HepG2 (cell line): ENCODE data around the gene TNS4. TPM values are rescaled to one million over a fixed set of nuclear protein-coding genes. Genes with fewer than 3 reads are reported as not detected.
A peak's percentile ranks its signal among the peaks of the same experiment; 100 is the strongest.

ENCODE experiments used
- ATAC-seq: fragments of 200-7000 bp; cut with Tn5 transposase; 3 replicates; pipeline ENCODE4 v1.9.1; 2020; ENCODE audit warnings: mild to moderate bottlenecking, moderate library complexity
- BruUV-seq: library from RNA; stranded (reverse); fragments of 400-500 nt; replicated peaks from 2 replicates; lab custom pipeline; 2021; lab: Mats Ljungman, UMichigan
- CTCF ChIA-PET: fragments of 300-600 bp; formaldehyde crosslinking; extraction: SDS; loops from one replicate; lab custom pipeline; 2021; ENCODE audit warnings: low total read pairs, inconsistent platforms, low intra/inter-chr PET ratio; lab: Yijun Ruan, JAX
- POLR2A ChIA-PET: fragments of 350-600 bp; sonication (Branson Sonifier 250); formaldehyde crosslinking; loops from one replicate; lab custom pipeline; 2020; ENCODE audit warnings: antibody characterized with exemption, inconsistent platforms; lab: Yijun Ruan, JAX
- DNase-seq: peaks from one replicate; pipeline ENCODE4 v3.0.0-alpha.2; 2015; ENCODE audit warnings: low spot score
- FAIRE-seq: peaks from 3 replicates; lab custom pipeline; 2011; peaks lifted over from hg19 to GRCh38; lab: Jason Lieb, UNC
- H2AFZ ChIP-seq: one replicate; pipeline ENCODE4 v1.6.1; 2011; ENCODE audit warnings: low read length, inconsistent platforms
- H3K27ac ChIP-seq: fragments of 300-600 bp; 3 replicates; pipeline ENCODE4 v1.8.0; 2011; ENCODE audit warnings: mixed run types, mild to moderate bottlenecking, mixed read lengths, low read length, inconsistent platforms; ENCODE audit not compliant: insufficient read depth; ENCODE audit errors: extremely low read length
- H3K27me3 ChIP-seq, 2 experiments: fragments of 200-600 bp in 1 of 2; 2 replicates in 1 of 2; 3 replicates in 1 of 2; pipeline versions ENCODE4 v1.6.0 to v1.8.0; 2011; ENCODE audit warnings: low read length in 2 of 2, mild to moderate bottlenecking in 2 of 2, moderate library complexity in 2 of 2, inconsistent platforms in 1 of 2; ENCODE audit not compliant: insufficient read depth in 2 of 2, control insufficient read depth in 1 of 2
- H3K36me3 ChIP-seq, 2 experiments: fragments of 200-600 bp in 1 of 2; replicated peaks in 1 of 2; 2 replicates in 1 of 2; 3 replicates in 1 of 2; pipeline versions ENCODE4 v1.5.1 to v1.8.0; 2011; ENCODE audit warnings: low read length in 2 of 2, inconsistent platforms in 1 of 2; ENCODE audit not compliant: insufficient read depth in 2 of 2, control insufficient read depth in 1 of 2
- H3K4me1 ChIP-seq: 2 replicates; pipeline ENCODE4 v1.5.1; 2012; ENCODE audit warnings: low read length, inconsistent platforms; ENCODE audit not compliant: insufficient read depth
- H3K4me2 ChIP-seq: 2 replicates; pipeline ENCODE4 v1.6.0; 2011; ENCODE audit warnings: low read depth, low read length, inconsistent platforms
- H3K4me3 ChIP-seq, 3 experiments: fragments of 200-600 bp in 1 of 3; sonication (generic), shearing (Covaris generic) in 1 of 3; replicated peaks in 1 of 3; 2 replicates each; pipeline ENCODE4 v1.5.1; 2011 to 2016; ENCODE audit warnings: low read length in 3 of 3, inconsistent platforms in 2 of 3, low read depth in 2 of 3, mild to moderate bottlenecking in 2 of 3, control low read depth in 1 of 3, mixed read lengths in 1 of 3; ENCODE audit not compliant: insufficient read depth in 1 of 3
- H3K79me2 ChIP-seq: one replicate; pipeline ENCODE4 v1.6.1; 2011; ENCODE audit warnings: low read length, inconsistent platforms; ENCODE audit not compliant: insufficient read depth
- H3K9ac ChIP-seq: 2 replicates; pipeline ENCODE4 v1.6.0; 2011; ENCODE audit warnings: mild to moderate bottlenecking, low read depth, low read length, inconsistent platforms; ENCODE audit not compliant: insufficient read depth
- H3K9me3 ChIP-seq: 2 replicates; pipeline ENCODE4 v1.5.1; 2012; ENCODE audit warnings: mild to moderate bottlenecking, low read length
- H4K20me1 ChIP-seq: 2 replicates; pipeline ENCODE4 v1.6.0; 2011; ENCODE audit warnings: inconsistent platforms, mild to moderate bottlenecking, low read length, moderate library complexity; ENCODE audit not compliant: insufficient read depth
- ATF7 ChIP-seq, 2 experiments: fragments of 450-650 bp in 1 of 2; sonication (generic) in 1 of 2; formaldehyde crosslinking in 1 of 2; IDR thresholded peaks; 2 replicates each; pipeline versions ENCODE4 v1.4.0 to v1.6.1; 2016 to 2020; ENCODE audit warnings: antibody characterized with exemption in 1 of 2, mild to moderate bottlenecking in 1 of 2, missing genetic modification reagents in 1 of 2
- CEBPB ChIP-seq: IDR thresholded peaks from 2 replicates; pipeline ENCODE4 v1.6.1; 2011; ENCODE audit warnings: low read depth, low read length, improper control_type of control experiment, borderline replicate concordance
- MATR3 ChIP-seq: sonication (generic); formaldehyde crosslinking; IDR thresholded peaks from 2 replicates; pipeline ENCODE4 v1.4.0; 2020; ENCODE audit warnings: missing genetic modification reagents
- NCOA1 ChIP-seq: sonication (generic); formaldehyde crosslinking; IDR thresholded peaks from 2 replicates; pipeline ENCODE4 v1.9.0; 2021; ENCODE audit warnings: missing genetic modification reagents
- PLRG1 ChIP-seq: fragments of 450-650 bp; conservative IDR thresholded peaks from 2 replicates; pipeline ENCODE4 v1.6.1; 2016
- SMAD3 ChIP-seq: sonication (generic); formaldehyde crosslinking; IDR thresholded peaks from 2 replicates; pipeline ENCODE4 v1.4.0; 2020; ENCODE audit warnings: missing genetic modification reagents
- SMARCE1 ChIP-seq: fragments of 450-650 bp; IDR thresholded peaks from 2 replicates; pipeline ENCODE4 v1.6.1; 2017; ENCODE audit warnings: borderline replicate concordance
- ZEB1 ChIP-seq: IDR thresholded peaks from 2 replicates; pipeline ENCODE4 v1.6.1; 2012; ENCODE audit warnings: mild to moderate bottlenecking, low read depth, inconsistent platforms; ENCODE audit not compliant: insufficient replicate concordance
- ZFP1 ChIP-seq: IDR thresholded peaks from 2 replicates; pipeline ENCODE4 v1.6.1; 2016
- ZNF10 ChIP-seq: sonication (generic); formaldehyde crosslinking; IDR thresholded peaks from 2 replicates; pipeline ENCODE4 v1.4.0; 2020; ENCODE audit warnings: mild to moderate bottlenecking, low read depth, missing genetic modification reagents, borderline replicate concordance
- ZNF263 ChIP-seq: sonication (generic); formaldehyde crosslinking; IDR thresholded peaks from 2 replicates; pipeline ENCODE4 v1.4.0; 2020; ENCODE audit warnings: missing genetic modification reagents
- ZNF274 ChIP-seq: sonication (generic); formaldehyde crosslinking; IDR thresholded peaks from 2 replicates; pipeline ENCODE4 v1.5.1; 2020; ENCODE audit warnings: mild to moderate bottlenecking, missing genetic modification reagents
- ZNF558 ChIP-seq: sonication (generic); formaldehyde crosslinking; IDR thresholded peaks from 2 replicates; pipeline ENCODE4 v1.9.0; 2022; ENCODE audit warnings: mild to moderate bottlenecking, missing genetic modification reagents, borderline replicate concordance
- WGBS: methylation state at CpG from one replicate; pipeline ENCODE4 v1.1.6; 2017; ENCODE audit warnings: low lambda C conversion rate; 5-methylcytosine and 5-hydroxymethylcytosine counted together
- in situ Hi-C: cut with HindIII; loops from 2 replicates; pipeline ENCODE4 v1.10.0; 2017; ENCODE audit warnings: low pct_unique_long_range_greater_than_20kb; ENCODE audit not compliant: extremely low pct_ligation_motif_present
- intact Hi-C: fragments of 100-400 bp; cut with micrococcal nuclease; formaldehyde crosslinking; loops from one replicate; pipeline ENCODE4 v1.10.0; 2022; ENCODE audit not compliant: unreplicated experiment
- polyA plus RNA-seq, 8 experiments: library from polyadenylated mRNA; depleted of rRNA in 3 of 8; stranded (reverse) in 7 of 8; unstranded in 1 of 8; fragments of >200 nt; fragmentation: Illumina TruSeq in 4 of 8; extraction: Trizol in 4 of 8; gene quantifications; 2 replicates each; pipeline versions ENCODE4 v1.2.1 to v1.2.3, GENCODE V29; 2011 to 2016; ENCODE audit warnings: low read depth in 4 of 8, missing spikeins in 1 of 8, mixed read lengths in 1 of 8; ENCODE audit not compliant: insufficient read depth in 1 of 8
- total RNA-seq, 5 experiments: library from RNA; depleted of rRNA; stranded (reverse); fragments of >200 nt; fragmentation: Illumina TruSeq; extraction: Trizol; gene quantifications; 2 replicates each; pipeline ENCODE4 v1.2.3, GENCODE V29; 2016; ENCODE audit warnings: low read depth in 1 of 5

Gene TNS4
- total and polyA plus RNA-seq, 2 of the 13 experiments (the other 11 are each of a cell fraction or from before 2014, with no cell fraction given): 0.58 to 2.1 TPM

DNA sequence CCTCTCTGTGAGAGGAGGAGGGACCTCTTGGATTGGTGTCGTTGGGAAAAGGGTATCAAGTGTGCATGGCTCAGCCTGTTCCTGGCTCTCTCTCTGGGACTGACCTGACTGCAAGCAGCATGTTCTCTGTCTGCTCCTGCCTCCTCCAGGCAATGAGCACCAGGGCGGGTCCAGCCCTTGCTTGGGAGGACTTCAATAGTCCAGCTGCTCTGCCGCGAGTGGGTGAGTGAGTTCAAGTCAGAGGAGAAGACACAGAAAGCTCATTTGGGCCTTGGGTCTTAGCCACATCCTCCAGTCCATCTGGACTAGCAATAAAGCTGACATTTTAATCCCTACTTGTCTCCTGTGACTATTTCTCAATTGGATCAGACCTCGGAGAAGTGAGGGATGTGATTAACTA is 25.2 kb upstream of the TNS4 start (continued):
- no peak for TF ChIP-seq ZNF10
- TF ChIP-seq ZNF263 (CRISPR knock-in tag): peak; percentile 36; the same call in 1 of the 2 replicates

GRCh38 chr17:40525294-40525693 is 23.9 kb upstream of the TNS4 start:
- H3K79me2 ChIP-seq: no peaks in the 10 kb centered on the region
- no peak for DNase-seq
- POLR2A ChIA-PET: interaction anchor here (0.6 to 1.4 kb wide), 3 partner anchors 14 to 830 kb away, joined by 4 to 10 read pairs (median 6); no protein-coding TSS in a partner anchor
- intact Hi-C loops: no loop called here
- TF ChIP-seq SMAD3 (CRISPR knock-in tag): no peak
- TF ChIP-seq CEBPB: peak; percentile 37; the same call in 1 of the 2 replicates
- no peak for TF ChIP-seq ZEB1
- TF ChIP-seq ATF7 (IDR thresholded peaks at IDR 0.05): peak; percentile 62
- TF ChIP-seq ATF7 (CRISPR knock-in tag; IDR thresholded peaks at IDR 0.05): no peak
- no peak for TF ChIP-seq ZNF274
- no peak for TF ChIP-seq MATR3 (CRISPR knock-in tag)
- TF ChIP-seq SMARCE1: no peak
- TF ChIP-seq PLRG1: no peak
- TF ChIP-seq ZFP1 (CRISPR knock-in tag): peak; percentile 99
- no peak for TF ChIP-seq NCOA1 (CRISPR knock-in tag)
- no peak for TF ChIP-seq ZNF558 (CRISPR knock-in tag)
- TF ChIP-seq, all 625 proteins: peak for 3
- no peaks in the 10 kb centered on the region for H3K36me3 ChIP-seq
- in situ Hi-C loops: no loop called here
- peaks cover 39% of the 10 kb centered on the region for H3K4me1 ChIP-seq
- no peaks in the 10 kb centered on the region for H3K27me3 ChIP-seq
- no peak overlapping the region for H3K4me2 ChIP-seq
- no peak overlapping the region for H3K27ac ChIP-seq
- H3K9me3 ChIP-seq: peaks cover 11% of the 10 kb centered on the region
- no TSS peak for BruUV-seq
- no peak overlapping the region for H2AFZ ChIP-seq
- ATAC-seq (no peak), FAIRE-seq (no peak)
- H3K4me3 ChIP-seq: no peak overlapping the region
- WGBS: 77% methylated on average over 1 of the region's 1 CpG
- no peak overlapping the region for H3K9ac ChIP-seq
- no peaks in the 10 kb centered on the region for H4K20me1 ChIP-seq
- CTCF ChIA-PET: interaction anchor here (0.6 kb wide), 1 partner anchor 1119 kb away, joined by 3 read pairs; no protein-coding TSS in a partner anchor
